T follicular helper cell (primary cell): ENCODE measurements around the gene ODR4.
A peak's percentile ranks its signal among the peaks of the same experiment; 100 is the strongest.
"Not testable (repeated sequence)": the region's sequence is repeated elsewhere in the genome, so short reads cannot be mapped to it uniquely, and the experiment has no call there.

Source experiments
- DNase-seq: peaks from one replicate; pipeline ENCODE4 v3.0.0-alpha.2; 2020; ENCODE audit warnings: low read depth
- total RNA-seq, 2 experiments: gene quantifications; one replicate each; lab custom pipeline; 2026; lab: John Stamatoyannopoulos, UW

The ODR4 gene
- total RNA-seq, result 30.6 to 52.8 reads per million in 2 experiments

- DNase-seq, result peak; percentile 96
Observed at GRCh38 chr1:186375152-186375928, at the start of gene ODR4, which contains the start of gene TPR. Gene ODR4 (plus strand): TSS chr1:186375838. CDS start chr1:186379786, 3,948 bp downstream. Gene TPR (minus strand): TSS chr1:186375253. CDS start chr1:186375028, 225 bp downstream.

GRCh38 chr1:186326009-186326408, 49.6 kb upstream of the ODR4 start:
- DNase-seq, result no peak

- DNase-seq, result no peak
Observed at GRCh38 chr1:186327331-186327730, 48.3 kb upstream of the ODR4 start.

- no peak for DNase-seq
Observed at GRCh38 chr1:186330758-186331157, 44.9 kb upstream of the ODR4 start.

- no peak for DNase-seq
Observed at GRCh38 chr1:186337554-186337953, 38.1 kb upstream of the ODR4 start.

- DNase-seq, result no peak
Observed at GRCh38 chr1:186340772-186341171, 34.9 kb upstream of the ODR4 start.

- not testable (repeated sequence) for DNase-seq
Observed at GRCh38 chr1:186347837-186348691, 27.6 kb upstream of the ODR4 start.

GRCh38 chr1:186374303-186375151, 1.1 kb upstream of the ODR4 start:
- DNase-seq, result no peak

- no peak for DNase-seq
Observed at GRCh38 chr1:186375929-186376319, 286 bp downstream of the ODR4 start.

- no peak for DNase-seq
Observed at GRCh38 chr1:186386725-186387383, 11.2 kb downstream of the ODR4 start.

- DNase-seq, result no peak
Observed at GRCh38 chr1:186390925-186391324, 15.3 kb downstream of the ODR4 start.

GRCh38 chr1:186391841-186392240, 16.2 kb downstream of the ODR4 start:
- no peak for DNase-seq

- DNase-seq, result not testable (repeated sequence)
Observed at GRCh38 chr1:186392711-186393110, 17.1 kb downstream of the ODR4 start.

GRCh38 chr1:186401446-186401845, 25.8 kb downstream of the ODR4 start:
- DNase-seq, result not testable (repeated sequence)

- DNase-seq, result no peak
Observed at GRCh38 chr1:186403632-186404031, 28.0 kb downstream of the ODR4 start.

GRCh38 chr1:186404454-186405051, 28.9 kb downstream of the ODR4 start:
- no peak for DNase-seq

GRCh38 chr1:186409091-186409490, 33.5 kb downstream of the ODR4 start:
- DNase-seq, result no peak

- DNase-seq, result no peak
Observed at GRCh38 chr1:186413319-186413718, 37.7 kb downstream of the ODR4 start.

- DNase-seq, result no peak
Observed at GRCh38 chr1:186418503-186418902, 42.9 kb downstream of the ODR4 start.

- no peak for DNase-seq
Observed at GRCh38 chr1:186420311-186420710, 44.7 kb downstream of the ODR4 start.

GRCh38 chr1:186420923-186421322, 45.3 kb downstream of the ODR4 start:
- no peak for DNase-seq
